Stimulated activated CD8-positive, alpha-beta memory T cell treated with anti-CD3 and anti-CD28 coated beads, Interleukin-4, amount 100 ng/mL, for 4 hours (primary cell): ENCODE results near the gene NAV2.

Experiments
- DNase-seq, 2 donors: peaks; one replicate each; pipeline ENCODE4 v3.0.0-alpha.2; 2020; ENCODE audit warnings: low read depth in 2 of 2, low spot score in 1 of 2

The NAV2 gene

GRCh38 chr11:19828382-19829108 is 115.9 kb downstream of the NAV2 start:
- no peak for DNase-seq

- no peak for DNase-seq
Measured at GRCh38 chr11:19829109-19829837, 116.6 kb downstream of the NAV2 start.

GRCh38 chr11:19832086-19832750 is 119.6 kb downstream of the NAV2 start:
- no peak for DNase-seq

- DNase-seq = no peak
Measured at GRCh38 chr11:19832901-19833300, 120.3 kb downstream of the NAV2 start.

GRCh38 chr11:19834771-19835170 is 122.1 kb downstream of the NAV2 start:
- no peak for DNase-seq

- DNase-seq = no peak
Measured at GRCh38 chr11:19836666-19837065, 124.0 kb downstream of the NAV2 start.

GRCh38 chr11:19838994-19839768 is 126.5 kb downstream of the NAV2 start:
- no peak for DNase-seq

- no peak for DNase-seq
Measured at GRCh38 chr11:19840961-19841360, 128.3 kb downstream of the NAV2 start.

GRCh38 chr11:19842505-19842904 is 129.9 kb downstream of the NAV2 start:
- no peak for DNase-seq

GRCh38 chr11:19843079-19843478 is 130.4 kb downstream of the NAV2 start:
- DNase-seq = no peak

- no peak for DNase-seq
Measured at GRCh38 chr11:19844012-19844411, 131.4 kb downstream of the NAV2 start.

- DNase-seq = no peak
Measured at GRCh38 chr11:19844806-19845205, 132.2 kb downstream of the NAV2 start.

GRCh38 chr11:19845626-19846025 is 133.0 kb downstream of the NAV2 start:
- DNase-seq = no peak

GRCh38 chr11:19846654-19847305 is 134.1 kb downstream of the NAV2 start:
- no peak for DNase-seq

- no peak for DNase-seq
Measured at GRCh38 chr11:19848219-19848618, 135.6 kb downstream of the NAV2 start.

GRCh38 chr11:19849107-19849789 is 136.6 kb downstream of the NAV2 start:
- DNase-seq = no peak

- no peak for DNase-seq
Measured at GRCh38 chr11:19849947-19850593, 137.4 kb downstream of the NAV2 start.

GRCh38 chr11:19852288-19852687 is 139.7 kb downstream of the NAV2 start:
- DNase-seq = no peak

GRCh38 chr11:19853016-19853415 is 140.4 kb downstream of the NAV2 start:
- DNase-seq = no peak

GRCh38 chr11:19853920-19854319 is 141.3 kb downstream of the NAV2 start:
- no peak for DNase-seq
